Epithelial cell of proximal tubule (primary cell): ENCODE measurements around the gene PKNOX2. TPM values are rescaled to one million over a fixed set of nuclear protein-coding genes. Genes with fewer than 3 reads are reported as not detected.

ENCODE experiments used
- DNase-seq: peaks from one replicate; pipeline ENCODE4 v3.0.0-alpha.2; 2011; ENCODE audit warnings: low read depth
- H3K4me3 ChIP-seq: 2 replicates; pipeline ENCODE4 v1.5.1; 2011; ENCODE audit warnings: low read depth, mild to moderate bottlenecking, low read length
- CTCF ChIP-seq: conservative IDR thresholded peaks from 2 replicates; pipeline ENCODE4 v1.5.1; 2012; ENCODE audit warnings: low read depth, mild to moderate bottlenecking, low read length
- total RNA-seq: library from RNA; depleted of rRNA; stranded (reverse); fragments of >200 nt; gene quantifications from 2 replicates; pipeline ENCODE4 v1.2.3, GENCODE V29; 2015

PKNOX2 gene
- total RNA-seq, 1 donor from 2014 or later = not detected

GRCh38 chr11:125382314-125382791 is 217.8 kb downstream of the PKNOX2 start:
- no peak for DNase-seq
- H3K4me3 ChIP-seq = no peak overlapping the region
- TF ChIP-seq CTCF = no peak

GRCh38 chr11:125382822-125383221 is 218.3 kb downstream of the PKNOX2 start:
- H3K4me3 ChIP-seq = no peak overlapping the region
- no peak for TF ChIP-seq CTCF
- no peak for DNase-seq

GRCh38 chr11:125384825-125385224 is 220.3 kb downstream of the PKNOX2 start:
- DNase-seq = no peak
- no peak for TF ChIP-seq CTCF
- H3K4me3 ChIP-seq = no peak overlapping the region

GRCh38 chr11:125387901-125388300 is 223.3 kb downstream of the PKNOX2 start:
- no peak for DNase-seq
- TF ChIP-seq CTCF = no peak
- no peak overlapping the region for H3K4me3 ChIP-seq

GRCh38 chr11:125388611-125389010 is 224.1 kb downstream of the PKNOX2 start:
- H3K4me3 ChIP-seq = no peak overlapping the region
- no peak for TF ChIP-seq CTCF

GRCh38 chr11:125389339-125390166 is 225.0 kb downstream of the PKNOX2 start:
- TF ChIP-seq CTCF = no peak
- H3K4me3 ChIP-seq = no peak overlapping the region
- DNase-seq = no peak

More at GRCh38 chr11:125388611-125389010, 224.1 kb downstream of the PKNOX2 start:
- DNase-seq = no peak

GRCh38 chr11:125390946-125391345 is 226.4 kb downstream of the PKNOX2 start:
- no peak for DNase-seq
- TF ChIP-seq CTCF = no peak
- no peak overlapping the region for H3K4me3 ChIP-seq
